ENCODE data around the gene XPO6.

XPO6 gene

GRCh38 chr16:28145796-28146195 is 66.0 kb downstream of the XPO6 start:
- DNase-seq (ENCODE audit: low read depth in 1 of 2, low spot score in 1 of 2) = no peak
- Histone ChIP-seq H3K4me3 (replicated peaks; ENCODE audit: insufficient read depth, low read length) (no peak overlapping the region), H3K27ac (replicated peaks) (peak overlapping the region; percentile 46), H3K27me3 (ENCODE audit: insufficient read depth, poor library complexity, severe bottlenecking) (no peaks in the 10 kb centered on the region)
- TF ChIP-seq GABPA (IDR thresholded peaks at IDR 0.05; ENCODE audit: low read depth) = no peak
- no peak for TF ChIP-seq REST (IDR thresholded peaks at IDR 0.05; ENCODE audit: insufficient replicate concordance, low read depth)
- TF ChIP-seq POLR2AphosphoS5 (IDR thresholded peaks at IDR 0.05; ENCODE audit: low read depth) = no peak
- TF ChIP-seq CTCF (IDR thresholded peaks at IDR 0.05; ENCODE audit: insufficient read depth, low read length) = no peak
- no peak for TF ChIP-seq SPI1 (IDR thresholded peaks at IDR 0.05; ENCODE audit: borderline replicate concordance, low read depth)

- H3K4me3 ChIP-seq (replicated peaks; ENCODE audit: insufficient read depth, low read length) = no peak overlapping the region
- peak overlapping the region; percentile 73 for H3K27ac ChIP-seq (replicated peaks)
- DNase-seq (ENCODE audit: low read depth in 1 of 2, low spot score in 1 of 2) = peak; percentile 89 to 91
- no peak for TF ChIP-seq REST (IDR thresholded peaks at IDR 0.05; ENCODE audit: insufficient replicate concordance, low read depth)
- no peak; the same call in 1 of the 2 replicates for TF ChIP-seq GABPA (IDR thresholded peaks at IDR 0.05; ENCODE audit: low read depth)
- peak; percentile 43; the same call in 1 of the 2 replicates for TF ChIP-seq POLR2AphosphoS5 (IDR thresholded peaks at IDR 0.05; ENCODE audit: low read depth)
- no peak for TF ChIP-seq CTCF (IDR thresholded peaks at IDR 0.05; ENCODE audit: insufficient read depth, low read length)
- TF ChIP-seq SPI1 (IDR thresholded peaks at IDR 0.05; ENCODE audit: borderline replicate concordance, low read depth) = peak; percentile 93
- no peaks in the 10 kb centered on the region for H3K27me3 ChIP-seq (ENCODE audit: insufficient read depth, poor library complexity, severe bottlenecking)
These were observed 70.8 kb downstream of the XPO6 start for GRCh38 chr16:28140788-28141618.

GRCh38 chr16:28139530-28139929 is 72.2 kb downstream of the XPO6 start:
- H3K27ac ChIP-seq (replicated peaks) = no peak overlapping the region
- no peak for TF ChIP-seq GABPA (IDR thresholded peaks at IDR 0.05; ENCODE audit: low read depth)
- TF ChIP-seq SPI1 (IDR thresholded peaks at IDR 0.05; ENCODE audit: borderline replicate concordance, low read depth) = no peak
- no peak for TF ChIP-seq POLR2AphosphoS5 (IDR thresholded peaks at IDR 0.05; ENCODE audit: low read depth)
- no peak for TF ChIP-seq REST (IDR thresholded peaks at IDR 0.05; ENCODE audit: insufficient replicate concordance, low read depth)
- TF ChIP-seq CTCF (IDR thresholded peaks at IDR 0.05; ENCODE audit: insufficient read depth, low read length) = no peak
- H3K4me3 ChIP-seq (replicated peaks; ENCODE audit: insufficient read depth, low read length) = no peak overlapping the region
- no peaks in the 10 kb centered on the region for H3K27me3 ChIP-seq (ENCODE audit: insufficient read depth, poor library complexity, severe bottlenecking)
- no peak for DNase-seq (ENCODE audit: low read depth in 1 of 2, low spot score in 1 of 2)

All from HL-60 (cell line).